Adrenal gland (tissue), 12 donors: ENCODE data around the gene NRXN3. TPM values are rescaled to one million over a fixed set of nuclear protein-coding genes. Genes with fewer than 3 reads are reported as not detected.

ENCODE experiments used
- DNase-seq, 7 donors: peaks; one replicate each; pipeline ENCODE4 v3.0.0-alpha.2; 2019 to 2020
- H3K27ac ChIP-seq, 5 donors: fragments of 200-600 bp; sonication (generic) in 4 of 5; 1 replicate in 3 of 5; 2 replicates in 2 of 5; pipeline versions ENCODE4 v1.5.1 to v1.8.0; 2016 to 2020; ENCODE audit warnings: mild to moderate bottlenecking in 1 of 5
- H3K27me3 ChIP-seq: fragments of 200-600 bp; 2 replicates; pipeline ENCODE4 v1.8.0; 2021
- H3K36me3 ChIP-seq, 2 donors: fragments of 200-600 bp; replicated peaks in 1 of 2; 1 replicate in 1 of 2; 2 replicates in 1 of 2; pipeline versions ENCODE4 v1.5.1 to v1.8.0; 2018 to 2022
- H3K4me1 ChIP-seq, 2 donors: fragments of 200-600 bp; replicated peaks in 1 of 2; 1 replicate in 1 of 2; 2 replicates in 1 of 2; pipeline versions ENCODE4 v1.5.1 to v1.8.0; 2018 to 2021
- H3K4me3 ChIP-seq, 4 donors: fragments of 200-600 bp; sonication (generic) in 3 of 4; one replicate each; pipeline ENCODE4 v1.5.1; 2016 to 2018
- H3K9me3 ChIP-seq, 3 donors: fragments of 200-600 bp; sonication (generic) in 1 of 3; replicated peaks in 1 of 3; 1 replicate in 2 of 3; 2 replicates in 1 of 3; pipeline versions ENCODE4 v1.5.1 to v1.8.0; 2016 to 2021
- CTCF ChIP-seq, 6 experiments: fragments of 450-650 bp in 4 of 6; fragments of 200-600 bp in 2 of 6; sonication (generic) in 1 of 6; IDR thresholded peaks; 1 replicate in 5 of 6; 2 replicates in 1 of 6; pipeline versions ENCODE4 v1.5.1 to v1.8.0; 2016 to 2021; ENCODE audit warnings: antibody characterized with exemption in 6 of 6, mild to moderate bottlenecking in 2 of 6, moderate library complexity in 1 of 6
- POLR2A ChIP-seq, 2 donors: fragments of 450-650 bp; IDR thresholded peaks; one replicate each; pipeline ENCODE4 v1.6.1; 2017; ENCODE audit warnings: antibody characterized with exemption in 2 of 2, mild to moderate bottlenecking in 2 of 2, moderate library complexity in 1 of 2
- WGBS, 4 donors: extraction: QIAGEN DNeasy Blood & Tissue Kit in 2 of 4; methylation state at CpG; one replicate each; pipeline versions ENCODE4 v1.1.5 to v1.1.7; 2013 to 2017; 5-methylcytosine and 5-hydroxymethylcytosine counted together
- intact Hi-C, 2 donors: fragments of 100-400 bp; cut with DNase I; formaldehyde crosslinking; loops; one replicate each; pipeline versions ENCODE4 v1.14.1 to v1.15.0; 2022 to 2023
- polyA plus RNA-seq, 3 donors: library from polyadenylated mRNA; stranded (reverse); fragments of 200-250 nt in 2 of 3; fragments of 350-450 nt in 1 of 3; fragmentation: Illumina TruSeq in 1 of 3; extraction: RNeasy Lipid Tissue Mini Kit (QIAGEN cat#74804) in 1 of 3; gene quantifications; one replicate each; pipeline ENCODE4 v1.2.3, GENCODE V29; 2013 to 2014
- total RNA-seq, 9 donors: library from RNA; depleted of rRNA in 4 of 9; stranded (reverse); fragments of >200 nt in 4 of 9; fragments of 120-200 nt in 1 of 9; fragmentation: NEBNext Ultra II Directional in 1 of 9; extraction: Animal tissue kit (Norgen Biotek cat#: 25700) in 1 of 9; gene quantifications; one replicate each; pipeline versions ENCODE4 v1.1.0 to v1.2.4, GENCODE V29; 2013 to 2023
- donor health status: healthy with polysubstance abuse.
- donor health status: Bipolar disorder and iron deficiency.
- donor health status: DM: yes; HTN: yes; CAD: no.
- donor health status: DM: no; HTN: no; CAD: no.
- donor health status: DM: no; HTN: no; CAD: no.
- donor health status: DM: yes; HTN: yes; CAD: no.

NRXN3 gene
- total and polyA plus RNA-seq, 12 donors, result 0.09 to 8.5 (median 1.6) TPM

GRCh38 chr14:79179985-79180384 is 1009.8 kb downstream of the NRXN3 start:
- Histone ChIP-seq H3K4me1 (no peaks in the 10 kb centered on the region), H3K36me3 (no peaks in the 10 kb centered on the region), H3K27ac (no peak overlapping the region), H3K4me3 (no peak overlapping the region), H3K9me3 (no peaks in the 10 kb centered on the region), H3K27me3 (no peaks in the 10 kb centered on the region)
- 75 to 88% (median 79%) methylated on average over 4 of the region's 4 CpGs for WGBS, 4 donors
- TF ChIP-seq POLR2A (IDR thresholded peaks at IDR 0.05) (no peak), CTCF (IDR thresholded peaks at IDR 0.05) (no peak)
- intact Hi-C loops, result no loop called here
- no peak for DNase-seq

- Histone ChIP-seq H3K9me3 (no peaks in the 10 kb centered on the region), H3K36me3 (no peaks in the 10 kb centered on the region), H3K4me3 (no peak overlapping the region), H3K27ac (no peak overlapping the region), H3K27me3 (no peaks in the 10 kb centered on the region), H3K4me1 (no peaks in the 10 kb centered on the region)
- WGBS, 4 donors, result 74 to 89% (median 82%) methylated on average over 4 of the region's 4 CpGs
- no peak for DNase-seq
- TF ChIP-seq CTCF (IDR thresholded peaks at IDR 0.05), result no peak
- TF ChIP-seq POLR2A (IDR thresholded peaks at IDR 0.05), result no peak
- intact Hi-C loops, result no loop called here
Measured at GRCh38 chr14:79180656-79181055, 1010.5 kb downstream of the NRXN3 start.

GRCh38 chr14:79186523-79186922 is 1016.4 kb downstream of the NRXN3 start:
- intact Hi-C loops, result no loop called here
- H3K36me3 ChIP-seq, result no peaks in the 10 kb centered on the region
- no peaks in the 10 kb centered on the region for H3K9me3 ChIP-seq
- WGBS, 4 donors, result 46 to 67% (median 62%) methylated on average over 3 of the region's 3 CpGs
- no peak overlapping the region for H3K27ac ChIP-seq
- no peak for TF ChIP-seq CTCF (IDR thresholded peaks at IDR 0.05)
- TF ChIP-seq POLR2A (IDR thresholded peaks at IDR 0.05), result no peak
- no peak overlapping the region for H3K4me3 ChIP-seq
- H3K27me3 ChIP-seq, result no peaks in the 10 kb centered on the region
- H3K4me1 ChIP-seq, result no peaks in the 10 kb centered on the region
- no peak for DNase-seq

- H3K9me3 ChIP-seq, result no peaks in the 10 kb centered on the region
- no peak for DNase-seq
- no peaks in the 10 kb centered on the region for H3K4me1 ChIP-seq
- no peaks in the 10 kb centered on the region for H3K36me3 ChIP-seq
- H3K27ac ChIP-seq, result no peak overlapping the region
- H3K27me3 ChIP-seq, result no peaks in the 10 kb centered on the region
- 57 to 65% (median 62%) methylated on average over 5 of the region's 5 CpGs for WGBS, 4 donors
- no peak overlapping the region for H3K4me3 ChIP-seq
- intact Hi-C loops, result no loop called here
- TF ChIP-seq POLR2A (IDR thresholded peaks at IDR 0.05) (no peak), CTCF (IDR thresholded peaks at IDR 0.05) (no peak)
Measured at GRCh38 chr14:79193689-79194477, 1023.7 kb downstream of the NRXN3 start.
